SK-N-SH treated with all-trans-retinoic acid at 6 μM for 48 hours (cell line): ENCODE data around the gene GARS1.

Source experiments
- ATAC-seq: fragments of 200-7000 bp; cut with Tn5 transposase; 3 replicates; pipeline ENCODE4 v1.9.1; 2020; ENCODE audit warnings: mild to moderate bottlenecking, moderate library complexity
- ARNTL ChIP-seq: fragments of 450-650 bp; formaldehyde crosslinking; IDR thresholded peaks from 2 replicates; pipeline ENCODE4 v1.5.0; 2020; ENCODE audit warnings: low read depth, mild to moderate bottlenecking, moderate library complexity, borderline replicate concordance
- BACH2 ChIP-seq: fragments of 250-450 bp; sonication (Bioruptor Pico); IDR thresholded peaks from 2 replicates; pipeline ENCODE4 v1.9.0; 2021; ENCODE audit warnings: mild to moderate bottlenecking, borderline replicate concordance
- CSDC2 ChIP-seq: fragments of 250-450 bp; sonication (Bioruptor Pico); IDR thresholded peaks from 2 replicates; pipeline ENCODE4 v1.5.0; 2020; ENCODE audit warnings: mild to moderate bottlenecking, moderate library complexity
- ESRRG ChIP-seq: fragments of 250-450 bp; sonication (Bioruptor Pico); IDR thresholded peaks from 2 replicates; pipeline ENCODE4 v1.6.1; 2021; ENCODE audit warnings: mild to moderate bottlenecking
- GLIS3 ChIP-seq: fragments of 250-450 bp; sonication (Bioruptor Pico); IDR thresholded peaks from 2 replicates; pipeline ENCODE4 v1.5.0; 2020; ENCODE audit warnings: mild to moderate bottlenecking, moderate library complexity
- ISL1 ChIP-seq: fragments of 250-450 bp; sonication (Bioruptor Pico); IDR thresholded peaks from 2 replicates; pipeline ENCODE4 v2.1.2; 2022; ENCODE audit warnings: mild to moderate bottlenecking, moderate library complexity
- OSR1 ChIP-seq: fragments of 250-450 bp; sonication (Bioruptor Pico); IDR thresholded peaks from 2 replicates; pipeline ENCODE4 v1.8.0; 2022; ENCODE audit warnings: moderate library complexity, mild to moderate bottlenecking, inconsistent platforms
- PPARA ChIP-seq: fragments of 250-450 bp; sonication (Bioruptor Pico); IDR thresholded peaks from 2 replicates; pipeline ENCODE4 v1.5.0; 2020; ENCODE audit warnings: mild to moderate bottlenecking, borderline replicate concordance
- SNAI2 ChIP-seq: fragments of 250-450 bp; sonication (Bioruptor Pico); IDR thresholded peaks from 2 replicates; pipeline ENCODE4 v1.5.0; 2020; ENCODE audit warnings: mild to moderate bottlenecking, moderate library complexity
- TCF4 ChIP-seq: fragments of 250-450 bp; sonication (Bioruptor Pico); IDR thresholded peaks from 2 replicates; pipeline ENCODE4 v1.8.0; 2021; ENCODE audit warnings: mild to moderate bottlenecking, moderate library complexity, borderline replicate concordance
- TOX ChIP-seq: fragments of 250-450 bp; sonication (Bioruptor Pico); IDR thresholded peaks from 2 replicates; pipeline ENCODE4 v1.8.0; 2021; ENCODE audit warnings: mild to moderate bottlenecking, moderate library complexity, borderline replicate concordance
- ZC3H10 ChIP-seq: fragments of 250-450 bp; sonication (Bioruptor Pico); IDR thresholded peaks from 2 replicates; pipeline ENCODE4 v1.5.1; 2021; ENCODE audit warnings: mild to moderate bottlenecking, moderate library complexity
- ZFP3 ChIP-seq: fragments of 250-450 bp; sonication (Bioruptor Pico); IDR thresholded peaks from 2 replicates; pipeline ENCODE4 v1.5.0; 2020; ENCODE audit warnings: mild to moderate bottlenecking, moderate library complexity
- ZFP30 ChIP-seq: fragments of 450-650 bp; formaldehyde crosslinking; IDR thresholded peaks from 2 replicates; pipeline ENCODE4 v1.5.0; 2022; ENCODE audit warnings: mild to moderate bottlenecking, moderate library complexity
- ZNF565 ChIP-seq: fragments of 450-650 bp; formaldehyde crosslinking; conservative IDR thresholded peaks from 2 replicates; pipeline ENCODE4 v1.5.0; 2020; ENCODE audit warnings: low read depth, mild to moderate bottlenecking, moderate library complexity
- ZNF70 ChIP-seq: fragments of 450-650 bp; formaldehyde crosslinking; IDR thresholded peaks from 2 replicates; pipeline ENCODE4 v1.5.0; 2020; ENCODE audit warnings: mild to moderate bottlenecking, moderate library complexity
- ZNF8 ChIP-seq: fragments of 450-650 bp; formaldehyde crosslinking; IDR thresholded peaks from 2 replicates; pipeline ENCODE4 v1.5.0; 2020; ENCODE audit warnings: mild to moderate bottlenecking, moderate library complexity
- TF ChIP-seq, protein P1 (sequence below): fragments of 250-450 bp; sonication (Bioruptor Pico); IDR thresholded peaks from 2 replicates; pipeline ENCODE4 v1.5.0; 2020; ENCODE audit warnings: mild to moderate bottlenecking, moderate library complexity
- TF ChIP-seq, protein P2 (sequence below): fragments of 250-450 bp; sonication (Bioruptor Pico); IDR thresholded peaks from 2 replicates; pipeline ENCODE4 v1.5.1; 2020; ENCODE audit warnings: low read depth, mild to moderate bottlenecking, moderate library complexity
- TF ChIP-seq, protein P3 (sequence below): fragments of 250-450 bp; sonication (Bioruptor Pico); IDR thresholded peaks from 2 replicates; pipeline ENCODE4 v1.8.0; 2021; ENCODE audit warnings: low read depth, mild to moderate bottlenecking, moderate library complexity, borderline replicate concordance
- TF ChIP-seq, protein P4 (sequence below): fragments of 250-450 bp; sonication (Bioruptor Pico); IDR thresholded peaks from 2 replicates; pipeline ENCODE4 v1.8.0; 2020; ENCODE audit warnings: mild to moderate bottlenecking, moderate library complexity, borderline replicate concordance

Gene GARS1

DNA sequence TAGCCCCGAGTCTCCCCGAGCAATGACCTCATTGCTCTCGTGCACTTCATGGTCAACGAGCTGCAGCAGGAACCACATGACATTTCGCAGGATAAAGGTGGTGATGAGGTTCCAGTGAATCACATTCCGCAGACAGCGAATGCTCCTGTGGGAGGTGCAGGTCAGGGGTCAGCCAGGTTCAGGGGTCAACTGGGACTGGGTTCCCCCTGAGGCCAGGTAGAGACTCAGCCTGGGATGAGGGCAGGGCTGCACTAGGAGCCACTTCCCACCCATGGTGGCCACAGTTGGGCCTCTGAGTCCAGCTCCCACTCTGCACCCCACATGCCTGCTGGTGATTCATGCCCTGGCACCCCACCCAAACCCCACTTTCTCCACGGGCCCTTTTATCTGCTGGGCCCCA, 70.4 kb downstream of the GARS1 start:
- no peak for ATAC-seq
- TF ChIP-seq ZFP3 (no peak), ZNF565 (CRISPR knock-in tag) (no peak), GLIS3 (CRISPR knock-in tag) (no peak), TOX (no peak), BACH2 (CRISPR knock-in tag) (no peak), TCF4 (CRISPR knock-in tag) (no peak)
- TF ChIP-seq, protein P1, sequence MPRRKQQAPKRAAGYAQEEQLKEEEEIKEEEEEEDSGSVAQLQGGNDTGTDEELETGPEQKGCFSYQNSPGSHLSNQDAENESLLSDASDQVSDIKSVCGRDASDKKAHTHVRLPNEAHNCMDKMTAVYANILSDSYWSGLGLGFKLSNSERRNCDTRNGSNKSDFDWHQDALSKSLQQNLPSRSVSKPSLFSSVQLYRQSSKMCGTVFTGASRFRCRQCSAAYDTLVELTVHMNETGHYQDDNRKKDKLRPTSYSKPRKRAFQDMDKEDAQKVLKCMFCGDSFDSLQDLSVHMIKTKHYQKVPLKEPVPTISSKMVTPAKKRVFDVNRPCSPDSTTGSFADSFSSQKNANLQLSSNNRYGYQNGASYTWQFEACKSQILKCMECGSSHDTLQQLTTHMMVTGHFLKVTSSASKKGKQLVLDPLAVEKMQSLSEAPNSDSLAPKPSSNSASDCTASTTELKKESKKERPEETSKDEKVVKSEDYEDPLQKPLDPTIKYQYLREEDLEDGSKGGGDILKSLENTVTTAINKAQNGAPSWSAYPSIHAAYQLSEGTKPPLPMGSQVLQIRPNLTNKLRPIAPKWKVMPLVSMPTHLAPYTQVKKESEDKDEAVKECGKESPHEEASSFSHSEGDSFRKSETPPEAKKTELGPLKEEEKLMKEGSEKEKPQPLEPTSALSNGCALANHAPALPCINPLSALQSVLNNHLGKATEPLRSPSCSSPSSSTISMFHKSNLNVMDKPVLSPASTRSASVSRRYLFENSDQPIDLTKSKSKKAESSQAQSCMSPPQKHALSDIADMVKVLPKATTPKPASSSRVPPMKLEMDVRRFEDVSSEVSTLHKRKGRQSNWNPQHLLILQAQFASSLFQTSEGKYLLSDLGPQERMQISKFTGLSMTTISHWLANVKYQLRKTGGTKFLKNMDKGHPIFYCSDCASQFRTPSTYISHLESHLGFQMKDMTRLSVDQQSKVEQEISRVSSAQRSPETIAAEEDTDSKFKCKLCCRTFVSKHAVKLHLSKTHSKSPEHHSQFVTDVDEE (CRISPR knock-in tag) = no peak
- TF ChIP-seq, protein P2, sequence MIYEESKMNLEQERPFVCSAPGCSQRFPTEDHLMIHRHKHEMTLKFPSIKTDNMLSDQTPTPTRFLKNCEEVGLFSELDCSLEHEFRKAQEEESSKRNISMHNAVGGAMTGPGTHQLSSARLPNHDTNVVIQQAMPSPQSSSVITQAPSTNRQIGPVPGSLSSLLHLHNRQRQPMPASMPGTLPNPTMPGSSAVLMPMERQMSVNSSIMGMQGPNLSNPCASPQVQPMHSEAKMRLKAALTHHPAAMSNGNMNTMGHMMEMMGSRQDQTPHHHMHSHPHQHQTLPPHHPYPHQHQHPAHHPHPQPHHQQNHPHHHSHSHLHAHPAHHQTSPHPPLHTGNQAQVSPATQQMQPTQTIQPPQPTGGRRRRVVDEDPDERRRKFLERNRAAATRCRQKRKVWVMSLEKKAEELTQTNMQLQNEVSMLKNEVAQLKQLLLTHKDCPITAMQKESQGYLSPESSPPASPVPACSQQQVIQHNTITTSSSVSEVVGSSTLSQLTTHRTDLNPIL (CRISPR knock-in tag) = no peak

DNA sequence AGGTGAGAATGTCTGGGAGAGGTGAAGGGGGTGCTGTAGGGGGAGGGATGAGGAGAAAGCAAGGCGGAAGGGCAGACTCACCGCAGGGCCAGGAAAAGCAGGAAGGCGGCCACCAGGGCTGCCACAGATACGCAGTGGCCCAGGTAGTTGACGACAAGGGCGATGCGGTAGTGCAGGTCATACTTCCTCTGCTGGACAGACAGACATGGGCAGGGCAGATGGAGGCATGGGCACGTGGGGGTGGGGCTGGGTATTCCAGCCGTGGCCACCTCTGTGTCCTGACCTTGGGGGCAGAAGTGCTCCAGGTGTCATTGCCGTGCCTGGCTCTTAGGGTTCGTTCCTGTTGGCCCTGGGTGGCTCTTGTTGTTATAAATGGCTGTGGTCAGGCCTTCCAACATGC, 70.8 kb downstream of the GARS1 start:
- no peak for ATAC-seq
- TF ChIP-seq ZNF565 (CRISPR knock-in tag) (no peak), SNAI2 (no peak), CSDC2 (no peak)

DNA sequence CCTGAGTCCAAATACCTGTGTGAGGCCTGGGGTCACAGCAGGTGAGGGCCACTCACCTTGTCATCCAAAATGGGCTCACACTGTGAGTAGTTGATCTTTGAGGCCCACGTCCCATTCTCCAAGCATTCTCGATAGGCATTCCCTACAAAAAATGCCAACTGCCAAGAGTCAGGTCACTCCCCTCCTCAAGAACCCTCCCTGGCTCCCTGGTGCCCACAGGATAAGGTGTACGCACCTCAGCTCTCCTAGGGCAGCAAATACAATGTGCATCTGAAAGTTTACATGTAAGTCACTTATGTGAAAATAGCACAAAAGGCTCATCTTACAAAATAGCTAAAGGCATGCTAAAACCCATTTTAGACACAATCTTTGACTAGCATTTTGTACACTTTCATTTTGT, 72.5 kb downstream of the GARS1 start:
- no peak for ATAC-seq
- TF ChIP-seq CSDC2 (no peak), PPARA (CRISPR knock-in tag) (no peak), ZNF8 (no peak), ZC3H10 (CRISPR knock-in tag) (no peak), ZFP30 (CRISPR knock-in tag) (no peak), SNAI2 (no peak), TOX (no peak), ESRRG (no peak), ARNTL (no peak), BACH2 (CRISPR knock-in tag) (no peak), OSR1 (no peak), ISL1 (CRISPR knock-in tag) (no peak), ZNF70 (CRISPR knock-in tag) (no peak)
- TF ChIP-seq, protein P3, sequence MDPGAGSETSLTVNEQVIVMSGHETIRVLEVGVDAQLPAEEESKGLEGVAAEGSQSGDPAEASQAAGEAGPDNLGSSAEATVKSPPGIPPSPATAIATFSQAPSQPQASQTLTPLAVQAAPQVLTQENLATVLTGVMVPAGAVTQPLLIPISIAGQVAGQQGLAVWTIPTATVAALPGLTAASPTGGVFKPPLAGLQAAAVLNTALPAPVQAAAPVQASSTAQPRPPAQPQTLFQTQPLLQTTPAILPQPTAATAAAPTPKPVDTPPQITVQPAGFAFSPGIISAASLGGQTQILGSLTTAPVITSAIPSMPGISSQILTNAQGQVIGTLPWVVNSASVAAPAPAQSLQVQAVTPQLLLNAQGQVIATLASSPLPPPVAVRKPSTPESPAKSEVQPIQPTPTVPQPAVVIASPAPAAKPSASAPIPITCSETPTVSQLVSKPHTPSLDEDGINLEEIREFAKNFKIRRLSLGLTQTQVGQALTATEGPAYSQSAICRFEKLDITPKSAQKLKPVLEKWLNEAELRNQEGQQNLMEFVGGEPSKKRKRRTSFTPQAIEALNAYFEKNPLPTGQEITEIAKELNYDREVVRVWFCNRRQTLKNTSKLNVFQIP (CRISPR knock-in tag) = no peak
- TF ChIP-seq, protein P4, sequence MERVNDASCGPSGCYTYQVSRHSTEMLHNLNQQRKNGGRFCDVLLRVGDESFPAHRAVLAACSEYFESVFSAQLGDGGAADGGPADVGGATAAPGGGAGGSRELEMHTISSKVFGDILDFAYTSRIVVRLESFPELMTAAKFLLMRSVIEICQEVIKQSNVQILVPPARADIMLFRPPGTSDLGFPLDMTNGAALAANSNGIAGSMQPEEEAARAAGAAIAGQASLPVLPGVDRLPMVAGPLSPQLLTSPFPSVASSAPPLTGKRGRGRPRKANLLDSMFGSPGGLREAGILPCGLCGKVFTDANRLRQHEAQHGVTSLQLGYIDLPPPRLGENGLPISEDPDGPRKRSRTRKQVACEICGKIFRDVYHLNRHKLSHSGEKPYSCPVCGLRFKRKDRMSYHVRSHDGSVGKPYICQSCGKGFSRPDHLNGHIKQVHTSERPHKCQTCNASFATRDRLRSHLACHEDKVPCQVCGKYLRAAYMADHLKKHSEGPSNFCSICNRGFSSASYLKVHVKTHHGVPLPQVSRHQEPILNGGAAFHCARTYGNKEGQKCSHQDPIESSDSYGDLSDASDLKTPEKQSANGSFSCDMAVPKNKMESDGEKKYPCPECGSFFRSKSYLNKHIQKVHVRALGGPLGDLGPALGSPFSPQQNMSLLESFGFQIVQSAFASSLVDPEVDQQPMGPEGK = no peak
- TF ChIP-seq, protein P1 (CRISPR knock-in tag) = no peak
